Activated CD8-positive, alpha-beta memory T cell treated with anti-CD3 and anti-CD28 coated beads, Interleukin-2, amount 50 U/mL, for 24 hours (primary cell): ENCODE data around the gene SHC4.

Source experiments
- DNase-seq: peaks from one replicate; pipeline ENCODE4 v3.0.0-alpha.2; 2020; ENCODE audit errors: extremely low read depth

SHC4 gene

DNA sequence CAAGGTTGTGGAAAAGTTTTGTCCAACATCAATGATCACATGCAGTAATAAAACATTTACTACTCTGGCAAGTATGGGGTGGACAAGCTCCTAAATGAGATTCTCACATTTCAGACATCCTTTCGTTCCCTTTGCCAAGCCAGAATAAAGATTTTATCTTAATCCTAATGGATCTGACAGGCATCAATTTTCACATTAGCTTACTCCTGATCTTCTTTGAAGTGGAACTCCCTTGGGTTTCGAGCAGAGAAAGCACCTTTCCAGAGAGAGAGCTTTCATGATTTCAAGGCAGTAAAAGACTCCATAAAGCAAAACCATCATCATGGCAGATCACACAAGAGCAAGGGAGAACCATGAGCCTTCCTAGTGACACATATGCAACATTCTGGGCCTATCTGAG, 113.1 kb downstream of the SHC4 start:
- no peak for DNase-seq

- no peak for DNase-seq
Observed at GRCh38 chr15:48845123-48845522, 118.6 kb downstream of the SHC4 start.

- DNase-seq, result no peak
Observed at GRCh38 chr15:48842501-48842900, 121.2 kb downstream of the SHC4 start.

- no peak for DNase-seq
Observed at GRCh38 chr15:48834756-48835155, 129.0 kb downstream of the SHC4 start.

DNA sequence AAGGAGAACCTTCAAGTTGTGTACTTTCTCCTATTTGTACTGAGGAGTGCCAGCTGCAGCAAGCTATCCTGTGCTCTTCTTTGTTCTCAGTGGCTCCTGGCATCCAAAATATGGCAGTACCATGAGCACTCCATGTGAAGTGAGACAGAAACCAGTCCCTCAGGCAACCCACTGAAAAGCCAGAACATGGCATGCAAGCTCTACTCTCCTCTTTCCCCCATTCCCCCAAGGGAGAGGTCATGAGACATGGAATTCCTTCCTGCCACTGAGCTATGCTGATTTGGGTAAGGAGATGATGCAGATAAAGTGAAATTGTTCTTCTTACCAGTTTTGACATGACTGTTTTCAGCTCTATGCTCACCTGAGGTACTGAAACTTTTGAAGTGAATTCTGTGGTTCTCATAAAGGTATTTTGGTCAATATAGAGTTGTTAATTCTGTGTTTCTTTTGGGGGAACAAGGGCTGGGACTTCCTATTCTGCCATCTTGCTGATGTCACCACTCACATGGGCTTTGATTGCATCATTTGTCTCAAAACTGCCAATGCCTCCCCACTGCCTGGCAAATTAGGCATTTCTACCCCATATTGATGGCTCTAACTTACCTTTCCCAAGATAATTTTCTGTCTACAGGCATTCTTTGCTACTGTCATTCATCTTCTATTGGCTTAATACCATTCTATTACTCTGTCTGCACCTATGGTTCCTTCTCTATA, 130.0 kb downstream of the SHC4 start:
- no peak for DNase-seq

DNA sequence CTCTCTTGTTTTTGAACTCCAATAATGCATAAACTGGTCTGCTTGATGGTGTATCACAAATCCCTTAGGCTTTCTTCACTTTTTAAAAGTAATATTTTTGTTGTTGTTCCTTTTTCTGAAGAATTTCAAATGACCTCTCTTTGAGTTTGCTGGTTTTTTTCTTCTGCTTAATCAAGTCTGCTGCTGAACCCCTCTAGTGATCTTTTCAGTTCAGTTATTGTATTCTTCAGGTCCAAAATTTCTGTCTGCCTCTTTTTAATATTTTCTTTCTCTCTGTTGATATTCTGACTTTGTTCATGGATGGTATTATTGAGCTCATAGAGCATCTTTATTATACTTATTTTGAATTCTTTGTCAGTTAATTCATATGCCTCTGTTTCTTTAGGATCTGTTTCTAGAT, 131.1 kb downstream of the SHC4 start:
- no peak for DNase-seq

DNA sequence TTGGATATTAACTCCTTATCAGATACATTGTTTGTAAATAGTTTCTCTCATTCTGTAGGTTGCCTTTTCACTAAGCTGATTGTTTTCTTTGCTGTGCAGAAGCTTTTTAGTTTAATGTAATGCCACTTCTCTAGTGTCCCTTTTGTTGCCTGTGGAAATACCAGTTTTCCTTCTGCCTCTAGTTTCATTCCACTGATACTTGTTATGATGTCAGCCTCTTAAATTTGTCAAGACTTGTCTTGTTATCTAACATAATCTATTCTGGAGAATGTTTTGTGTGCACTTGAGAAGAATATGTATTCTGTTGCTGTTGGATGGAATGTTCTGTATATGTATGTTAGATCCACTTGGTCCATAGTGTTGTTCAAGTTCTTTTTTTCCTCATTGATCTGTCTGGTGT, 134.8 kb downstream of the SHC4 start:
- no peak for DNase-seq

GRCh38 chr15:48828471-48828870, 135.2 kb downstream of the SHC4 start:
- no peak for DNase-seq

DNA sequence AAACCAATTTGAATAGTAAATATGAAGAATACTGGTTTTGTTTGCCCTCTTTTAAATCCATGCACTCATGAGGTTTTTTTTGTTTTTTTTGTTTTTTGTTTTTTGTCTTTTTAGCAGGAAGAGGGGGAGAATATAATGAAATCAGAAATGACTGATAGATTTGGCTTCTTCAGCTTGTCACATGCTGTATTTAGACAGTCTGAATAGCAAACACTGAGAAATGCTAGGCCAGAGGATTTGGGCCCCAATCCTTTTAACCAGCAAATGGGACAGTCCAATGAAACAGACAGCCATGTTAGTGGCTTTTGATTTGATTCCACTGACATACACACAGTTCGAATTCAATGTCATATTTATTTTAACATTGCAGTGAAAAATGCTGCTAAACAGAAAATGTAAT, 138.6 kb downstream of the SHC4 start:
- DNase-seq, result no peak

- no peak for DNase-seq
Observed at GRCh38 chr15:48823706-48824105, 140.0 kb downstream of the SHC4 start.

GRCh38 chr15:48823237-48823636, 140.5 kb downstream of the SHC4 start:
- no peak for DNase-seq

DNA sequence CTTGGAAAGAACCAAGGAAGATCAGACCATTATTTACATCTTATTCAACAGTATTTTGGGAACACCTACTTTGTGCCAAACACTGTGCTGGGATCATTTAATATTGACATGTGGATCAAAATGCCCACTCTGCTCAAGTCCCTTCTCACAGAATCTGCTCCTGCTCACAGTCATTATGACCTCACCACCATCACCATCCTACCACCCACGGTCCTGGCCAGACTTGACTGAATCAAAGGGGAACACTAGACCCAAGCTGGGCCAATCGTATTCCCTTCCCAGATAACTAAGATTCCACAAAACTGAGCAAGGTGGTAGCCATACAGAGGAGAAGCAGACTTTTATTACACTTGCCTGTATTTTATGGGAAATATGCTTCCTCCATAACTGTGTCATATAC, 149.4 kb downstream of the SHC4 start:
- DNase-seq, result no peak

DNA sequence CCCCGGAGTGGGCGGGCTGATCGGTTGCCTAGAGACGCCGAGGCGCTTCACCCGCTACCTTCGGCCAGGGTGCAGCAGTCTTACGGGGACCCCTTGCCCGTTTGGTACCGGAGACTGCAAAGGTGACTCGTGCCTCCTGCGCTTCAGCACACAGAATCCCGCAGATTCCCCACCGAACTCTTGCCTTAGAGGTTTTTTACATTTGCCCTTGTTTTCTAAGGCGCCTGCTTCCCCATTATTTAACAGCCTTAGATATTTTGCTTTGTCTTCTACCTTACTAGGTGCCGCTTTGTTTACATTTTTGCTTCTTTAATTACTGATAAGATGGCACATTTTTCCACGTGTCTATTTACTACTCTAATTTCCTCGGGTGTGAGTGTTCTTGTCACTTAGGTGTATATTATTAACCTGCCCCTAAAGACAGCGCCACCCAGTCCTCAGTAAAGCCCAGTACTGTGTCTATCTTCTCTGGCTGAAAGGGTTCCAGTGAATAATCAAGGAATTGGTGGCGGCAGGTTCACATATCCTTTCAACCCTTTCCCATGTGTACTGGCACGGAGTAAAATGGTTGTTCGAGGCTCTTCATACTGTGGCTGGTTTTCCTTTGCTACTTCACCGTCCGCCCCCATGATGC, 152.3 kb downstream of the SHC4 start:
- no peak for DNase-seq

DNA sequence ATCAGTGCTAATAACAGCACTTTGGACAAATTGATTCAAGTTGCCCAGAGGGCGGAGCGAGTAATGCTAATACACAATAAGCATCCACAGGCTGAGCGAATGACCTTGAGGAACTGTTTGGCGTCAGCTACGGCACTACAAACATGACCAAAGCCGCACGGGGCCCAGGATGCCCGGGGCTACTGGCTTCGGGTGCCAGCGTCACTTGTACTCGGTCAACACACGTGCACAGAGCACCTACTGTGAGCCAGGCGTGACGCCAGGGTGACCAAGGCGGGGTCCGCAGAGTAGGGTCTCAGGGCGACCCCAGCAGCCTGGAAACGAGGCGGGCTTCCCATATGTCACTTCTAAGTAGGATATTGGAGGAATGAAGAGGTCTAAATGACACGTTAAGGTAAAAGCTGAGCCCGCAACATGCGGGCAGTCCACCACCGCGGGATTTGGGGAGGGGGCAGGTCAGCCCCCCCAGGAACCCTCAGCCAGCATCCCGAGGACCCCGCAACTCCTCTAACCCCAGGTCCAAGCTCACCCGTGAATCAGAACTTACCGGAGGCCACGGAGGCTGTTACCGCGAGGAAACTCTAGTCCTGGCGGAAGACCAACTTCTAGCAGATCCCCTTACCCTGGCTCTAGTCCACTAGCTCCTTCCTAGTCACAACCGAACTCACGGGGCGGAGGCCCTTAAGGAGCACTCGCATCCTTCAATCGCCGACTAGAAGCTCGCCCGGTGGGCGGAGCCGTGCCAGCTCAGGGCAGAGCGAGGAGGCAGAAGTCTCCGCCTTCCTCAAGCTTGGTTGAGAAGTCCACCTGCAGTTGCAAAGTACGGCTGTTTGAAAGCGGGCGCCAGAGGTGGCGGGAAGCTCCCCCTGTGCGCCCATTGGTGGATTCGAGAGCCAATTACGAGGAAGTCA, 153.1 kb downstream of the SHC4 start, which contains the start of gene CEP152:
CEP152 (minus strand) TSS at position 656 of the 911 bp plus-strand sequence. CDS start 5,420 bp downstream, outside the sequence.
- peak; percentile 96 for DNase-seq

GRCh38 chr15:48806151-48806550, 157.6 kb downstream of the SHC4 start:
- no peak for DNase-seq

- DNase-seq, result no peak
Observed at GRCh38 chr15:48805591-48805990, 158.1 kb downstream of the SHC4 start.

- no peak for DNase-seq
Observed at GRCh38 chr15:48803877-48804276, 159.8 kb downstream of the SHC4 start.

- DNase-seq, result no peak
Observed at GRCh38 chr15:48802867-48803266, 160.9 kb downstream of the SHC4 start.

DNA sequence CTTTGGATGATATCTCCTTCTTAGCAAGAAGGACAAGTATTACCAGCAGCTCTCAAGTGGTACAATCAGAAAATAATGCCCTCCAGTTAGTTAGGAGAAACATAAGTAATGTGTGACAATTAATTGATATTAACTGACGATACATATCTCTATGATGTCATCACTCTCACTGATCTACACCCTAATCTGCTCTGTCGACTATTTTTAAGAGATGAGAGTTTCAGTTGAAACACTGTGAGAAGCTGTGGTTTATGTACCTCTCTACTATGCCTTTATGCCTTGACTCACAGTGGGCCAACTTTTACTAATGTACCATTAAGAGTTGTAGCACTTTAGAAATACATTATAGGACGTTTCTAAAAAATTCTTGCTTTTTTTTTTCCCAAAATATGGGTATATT, 161.5 kb downstream of the SHC4 start:
- no peak for DNase-seq

GRCh38 chr15:48800811-48801455, 162.8 kb downstream of the SHC4 start:
- DNase-seq, result no peak

DNA sequence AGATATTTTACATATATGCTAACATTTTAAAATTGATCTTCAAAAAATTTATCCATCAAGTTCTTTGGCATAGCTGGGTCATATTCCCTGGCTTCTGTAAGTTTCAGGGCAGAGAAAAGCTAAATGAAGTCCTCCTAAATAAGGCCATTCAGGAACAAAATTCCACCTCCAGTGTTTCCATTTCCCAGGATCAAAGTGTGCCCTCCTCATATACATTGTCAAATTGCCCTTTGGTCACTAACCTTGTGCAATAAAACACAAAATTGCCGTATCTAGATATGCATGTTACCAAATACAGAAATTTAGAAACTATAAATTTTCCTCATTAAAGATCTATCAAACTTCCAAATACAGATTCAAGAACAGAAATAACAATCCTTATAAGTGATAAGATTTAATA, 163.5 kb downstream of the SHC4 start:
- DNase-seq, result no peak

- no peak for DNase-seq
Observed at GRCh38 chr15:48798319-48798718, 165.4 kb downstream of the SHC4 start.
